ENCODE measurements around the gene FBXL14. TPM values are rescaled to one million over a fixed set of nuclear protein-coding genes. Genes with fewer than 3 reads are reported as not detected.

Gene FBXL14
- polyA plus RNA-seq, 1 donor from 2014 or later, result 15.1 TPM

DNA sequence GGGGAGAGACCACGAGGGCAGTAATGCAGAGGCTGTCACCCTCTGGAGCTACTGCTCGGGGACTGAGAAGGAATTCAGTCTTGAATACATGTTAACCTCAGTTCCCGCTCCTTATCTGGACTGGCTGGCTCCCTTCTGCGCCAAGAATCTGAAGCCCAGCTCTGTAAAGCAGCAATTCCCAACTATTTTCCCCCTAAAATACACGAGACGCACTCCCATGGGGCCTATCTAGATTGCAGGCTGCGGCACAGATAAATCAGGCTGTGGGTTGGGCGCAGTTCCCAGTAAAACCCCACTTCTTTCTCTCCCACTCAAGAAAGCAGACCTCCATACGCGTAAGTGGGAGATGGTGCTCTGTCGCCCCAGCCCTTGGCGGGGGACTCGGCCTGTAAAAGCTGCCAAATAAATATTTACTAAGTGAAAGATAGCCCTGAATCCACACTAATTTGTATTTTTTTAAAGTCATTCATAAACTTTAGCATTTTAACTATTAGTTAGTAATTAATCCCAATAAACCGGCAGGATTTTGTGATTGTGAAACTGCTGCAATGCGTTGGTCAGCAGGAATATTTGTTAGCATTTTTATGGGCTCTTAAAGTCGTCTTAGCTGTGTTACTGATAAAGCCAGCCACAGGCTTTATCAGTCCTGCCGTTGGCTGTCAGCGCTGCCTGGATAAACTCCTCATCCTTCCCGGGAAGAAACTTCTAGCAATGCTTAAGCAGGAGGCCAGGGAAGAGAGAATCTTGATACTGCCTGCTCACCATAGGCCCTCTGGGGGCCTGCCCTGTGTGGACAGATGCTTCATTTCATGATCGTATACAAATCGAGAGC lies 17.8 kb downstream of the FBXL14 start:
- Histone ChIP-seq H3K27ac (ENCODE audit: low read length) (no peak overlapping the region), H2AFZ (ENCODE audit: low read depth, low read length) (no peak overlapping the region), H3K27me3 (ENCODE audit: insufficient read depth, low read depth, low read length) (no peaks in the 10 kb centered on the region), H3K4me3 (ENCODE audit: low read length) (no peak overlapping the region), H3K9me2 (ENCODE audit: insufficient read depth, low read length) (no peaks in the 10 kb centered on the region), H3K9me3 (ENCODE audit: low read length) (no peaks in the 10 kb centered on the region), H3F3A (ENCODE audit: insufficient read depth, low read length, poor library complexity, severe bottlenecking) (no peaks in the 10 kb centered on the region), H3K9ac (ENCODE audit: low read length) (no peak overlapping the region), H3K36me3 (ENCODE audit: insufficient read depth, low read length) (no peaks in the 10 kb centered on the region), H3K4me2 (ENCODE audit: low read length) (no peak overlapping the region), H3K79me2 (replicated peaks; ENCODE audit: insufficient read depth, low read length) (peaks cover 36% of the 10 kb centered on the region), H4K20me1 (ENCODE audit: insufficient read depth) (no peaks in the 10 kb centered on the region)
- TF ChIP-seq SMC3 (conservative IDR thresholded peaks at IDR 0.05; ENCODE audit: poor library complexity), result no peak
- TF ChIP-seq MXI1 (conservative IDR thresholded peaks at IDR 0.05; ENCODE audit: poor library complexity, severe bottlenecking), result no peak
- TF ChIP-seq, protein P1, sequence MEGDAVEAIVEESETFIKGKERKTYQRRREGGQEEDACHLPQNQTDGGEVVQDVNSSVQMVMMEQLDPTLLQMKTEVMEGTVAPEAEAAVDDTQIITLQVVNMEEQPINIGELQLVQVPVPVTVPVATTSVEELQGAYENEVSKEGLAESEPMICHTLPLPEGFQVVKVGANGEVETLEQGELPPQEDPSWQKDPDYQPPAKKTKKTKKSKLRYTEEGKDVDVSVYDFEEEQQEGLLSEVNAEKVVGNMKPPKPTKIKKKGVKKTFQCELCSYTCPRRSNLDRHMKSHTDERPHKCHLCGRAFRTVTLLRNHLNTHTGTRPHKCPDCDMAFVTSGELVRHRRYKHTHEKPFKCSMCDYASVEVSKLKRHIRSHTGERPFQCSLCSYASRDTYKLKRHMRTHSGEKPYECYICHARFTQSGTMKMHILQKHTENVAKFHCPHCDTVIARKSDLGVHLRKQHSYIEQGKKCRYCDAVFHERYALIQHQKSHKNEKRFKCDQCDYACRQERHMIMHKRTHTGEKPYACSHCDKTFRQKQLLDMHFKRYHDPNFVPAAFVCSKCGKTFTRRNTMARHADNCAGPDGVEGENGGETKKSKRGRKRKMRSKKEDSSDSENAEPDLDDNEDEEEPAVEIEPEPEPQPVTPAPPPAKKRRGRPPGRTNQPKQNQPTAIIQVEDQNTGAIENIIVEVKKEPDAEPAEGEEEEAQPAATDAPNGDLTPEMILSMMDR (IDR thresholded peaks at IDR 0.05; ENCODE audit: poor library complexity, severe bottlenecking), result no peak
- no peak for TF ChIP-seq EZH2 (IDR thresholded peaks at IDR 0.05; ENCODE audit: borderline replicate concordance, insufficient read depth, low read length, poor library complexity, severe bottlenecking)
- no peak for TF ChIP-seq RAD21 (conservative IDR thresholded peaks at IDR 0.05)
- TF ChIP-seq, protein P2, sequence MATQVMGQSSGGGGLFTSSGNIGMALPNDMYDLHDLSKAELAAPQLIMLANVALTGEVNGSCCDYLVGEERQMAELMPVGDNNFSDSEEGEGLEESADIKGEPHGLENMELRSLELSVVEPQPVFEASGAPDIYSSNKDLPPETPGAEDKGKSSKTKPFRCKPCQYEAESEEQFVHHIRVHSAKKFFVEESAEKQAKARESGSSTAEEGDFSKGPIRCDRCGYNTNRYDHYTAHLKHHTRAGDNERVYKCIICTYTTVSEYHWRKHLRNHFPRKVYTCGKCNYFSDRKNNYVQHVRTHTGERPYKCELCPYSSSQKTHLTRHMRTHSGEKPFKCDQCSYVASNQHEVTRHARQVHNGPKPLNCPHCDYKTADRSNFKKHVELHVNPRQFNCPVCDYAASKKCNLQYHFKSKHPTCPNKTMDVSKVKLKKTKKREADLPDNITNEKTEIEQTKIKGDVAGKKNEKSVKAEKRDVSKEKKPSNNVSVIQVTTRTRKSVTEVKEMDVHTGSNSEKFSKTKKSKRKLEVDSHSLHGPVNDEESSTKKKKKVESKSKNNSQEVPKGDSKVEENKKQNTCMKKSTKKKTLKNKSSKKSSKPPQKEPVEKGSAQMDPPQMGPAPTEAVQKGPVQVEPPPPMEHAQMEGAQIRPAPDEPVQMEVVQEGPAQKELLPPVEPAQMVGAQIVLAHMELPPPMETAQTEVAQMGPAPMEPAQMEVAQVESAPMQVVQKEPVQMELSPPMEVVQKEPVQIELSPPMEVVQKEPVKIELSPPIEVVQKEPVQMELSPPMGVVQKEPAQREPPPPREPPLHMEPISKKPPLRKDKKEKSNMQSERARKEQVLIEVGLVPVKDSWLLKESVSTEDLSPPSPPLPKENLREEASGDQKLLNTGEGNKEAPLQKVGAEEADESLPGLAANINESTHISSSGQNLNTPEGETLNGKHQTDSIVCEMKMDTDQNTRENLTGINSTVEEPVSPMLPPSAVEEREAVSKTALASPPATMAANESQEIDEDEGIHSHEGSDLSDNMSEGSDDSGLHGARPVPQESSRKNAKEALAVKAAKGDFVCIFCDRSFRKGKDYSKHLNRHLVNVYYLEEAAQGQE (IDR thresholded peaks at IDR 0.05; ENCODE audit: borderline replicate concordance), result no peak
- TF ChIP-seq POLR2AphosphoS5 (IDR thresholded peaks at IDR 0.05), result no peak

DNA sequence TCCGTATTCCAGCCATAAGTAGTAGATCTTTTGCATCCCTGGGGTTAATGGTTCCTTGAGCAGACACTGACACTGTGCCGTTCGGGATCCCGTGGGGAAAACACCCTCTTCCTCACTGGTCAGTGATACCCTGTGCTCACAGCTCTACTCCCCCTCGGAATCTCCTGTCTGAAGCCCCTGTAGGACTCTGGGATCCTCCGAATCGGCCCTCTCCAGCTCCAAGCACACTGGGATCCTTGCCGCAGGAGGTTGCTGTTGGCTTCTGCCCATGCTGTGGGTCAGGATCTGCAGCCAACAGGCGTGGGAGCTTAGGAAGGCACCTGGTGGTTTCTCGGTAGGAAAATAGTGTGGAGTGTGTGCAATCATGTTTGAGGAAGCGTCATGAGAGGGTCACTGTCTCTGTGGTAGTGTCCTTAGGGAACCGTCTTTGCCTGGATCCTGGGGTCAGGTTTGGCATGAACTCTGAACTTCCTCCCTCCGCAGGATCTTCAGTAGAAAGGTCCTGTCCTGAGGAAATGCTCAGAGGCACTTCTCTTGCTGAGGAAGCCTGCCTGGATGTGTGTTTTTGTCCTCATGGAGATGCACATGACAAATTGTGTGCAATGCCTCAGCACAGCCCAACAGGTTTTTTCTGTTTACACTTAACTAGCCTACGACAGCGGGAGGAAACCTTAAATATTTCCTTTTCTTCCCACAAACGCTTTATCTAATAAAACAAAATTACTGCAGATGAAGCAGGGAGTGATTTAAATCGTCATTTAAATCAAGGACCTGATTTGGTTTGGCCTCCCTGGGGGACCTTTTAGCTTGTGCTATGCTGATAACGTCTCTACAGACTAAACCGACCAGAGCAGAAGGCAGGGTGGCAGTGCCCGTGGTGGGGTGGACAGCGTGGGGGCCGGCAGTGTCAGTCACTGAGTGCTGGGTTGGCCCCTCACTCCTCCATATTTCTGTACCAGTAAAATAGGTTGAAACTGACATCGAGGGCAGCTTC lies 18.7 kb downstream of the FBXL14 start:
- no peak overlapping the region for H3K9ac ChIP-seq (ENCODE audit: low read length)
- TF ChIP-seq RAD21 (conservative IDR thresholded peaks at IDR 0.05) (no peak), SMC3 (conservative IDR thresholded peaks at IDR 0.05; ENCODE audit: poor library complexity) (no peak), MXI1 (conservative IDR thresholded peaks at IDR 0.05; ENCODE audit: poor library complexity, severe bottlenecking) (no peak)
- TF ChIP-seq, protein P1 (IDR thresholded peaks at IDR 0.05; ENCODE audit: poor library complexity, severe bottlenecking), result no peak
- no peaks in the 10 kb centered on the region for H4K20me1 ChIP-seq (ENCODE audit: insufficient read depth)
- H3K79me2 ChIP-seq (replicated peaks; ENCODE audit: insufficient read depth, low read length), result peaks cover 44% of the 10 kb centered on the region
- no peaks in the 10 kb centered on the region for H3K9me2 ChIP-seq (ENCODE audit: insufficient read depth, low read length)
- H3K27ac ChIP-seq (ENCODE audit: low read length), result no peak overlapping the region
- H3F3A ChIP-seq (ENCODE audit: insufficient read depth, low read length, poor library complexity, severe bottlenecking), result no peaks in the 10 kb centered on the region
- no peak overlapping the region for H2AFZ ChIP-seq (ENCODE audit: low read depth, low read length)
- no peaks in the 10 kb centered on the region for H3K27me3 ChIP-seq (ENCODE audit: insufficient read depth, low read depth, low read length)
- no peaks in the 10 kb centered on the region for H3K36me3 ChIP-seq (ENCODE audit: insufficient read depth, low read length)
- no peaks in the 10 kb centered on the region for H3K9me3 ChIP-seq (ENCODE audit: low read length)
- H3K4me2 ChIP-seq (ENCODE audit: low read length), result no peak overlapping the region
- no peak overlapping the region for H3K4me3 ChIP-seq (ENCODE audit: low read length)
